ENCODE results near the gene LENG8. TPM values are rescaled to one million over a fixed set of nuclear protein-coding genes. Genes with fewer than 3 reads are reported as not detected.

LENG8 gene
- total and polyA plus RNA-seq, 2 experiments from 2014 or later: 42.1 to 74.3 TPM

DNA sequence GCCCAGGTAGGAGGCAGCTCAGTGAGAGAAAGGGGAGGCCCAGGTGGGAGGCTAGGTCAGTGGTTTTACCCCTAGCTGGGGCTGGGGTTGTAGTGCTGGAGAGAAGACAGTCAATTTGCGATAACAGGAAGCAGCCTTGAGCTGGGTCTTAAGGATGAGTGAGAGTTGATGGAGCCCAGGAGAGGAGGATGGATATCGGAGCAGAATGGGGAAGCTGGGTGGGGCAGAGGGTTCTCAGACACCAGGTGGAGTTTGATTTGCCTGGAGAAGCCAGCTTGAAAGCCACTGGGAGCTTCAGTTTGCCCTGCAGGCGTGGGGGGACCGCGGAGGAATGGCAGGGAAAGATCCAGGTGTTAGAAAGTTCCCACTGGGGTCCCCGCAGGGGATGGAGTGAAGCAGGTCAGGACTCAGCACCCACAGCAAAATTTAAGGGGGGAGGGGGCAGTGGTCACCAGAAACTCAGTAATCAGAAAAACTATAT lies 24.9 kb downstream of the LENG8 start (continued):
- TF ChIP-seq NANOG (IDR thresholded peaks at IDR 0.05; ENCODE audit: borderline replicate concordance) (no peak), EZH2phosphoT487 (IDR thresholded peaks at IDR 0.05; ENCODE audit: unreplicated experiment) (no peak), CTCF (conservative IDR thresholded peaks at IDR 0.05; ENCODE audit: low read depth in 2 of 2) (no peak), EZH2 (IDR thresholded peaks at IDR 0.05; ENCODE audit: low read depth, unreplicated experiment) (no peak)

DNA sequence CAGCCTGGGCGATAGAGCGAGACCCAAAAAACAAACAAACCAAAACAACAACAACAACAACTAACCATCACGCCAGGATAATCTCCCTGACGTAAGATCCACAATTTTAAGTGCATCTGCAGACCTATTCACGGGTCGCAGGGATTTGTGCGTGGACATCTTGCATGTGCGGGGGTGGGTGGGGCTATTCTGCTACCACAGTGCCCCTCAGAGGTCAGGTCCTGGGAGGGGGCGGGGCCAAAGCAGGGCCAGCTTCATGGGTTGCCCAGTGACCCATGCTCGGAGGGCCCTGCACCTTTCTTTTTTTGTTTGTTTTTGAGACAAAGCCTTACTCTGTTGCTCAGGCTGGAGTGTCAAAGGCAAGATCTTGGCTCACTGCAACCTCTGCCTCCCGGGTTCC lies 26.7 kb downstream of the LENG8 start:
- no peaks in the 10 kb centered on the region for H3K9me2 ChIP-seq (ENCODE audit: insufficient read depth)
- ATAC-seq (no peak), DNase-seq (ENCODE audit: low spot score) (no peak)
- peaks cover 2% of the 10 kb centered on the region; the same call in 2 of the 3 replicates for H3K9me3 Mint-ChIP-seq
- no peaks in the 10 kb centered on the region for H3K79me2 ChIP-seq (replicated peaks; ENCODE audit: insufficient read depth)
- no peaks in the 10 kb centered on the region for H4K20me1 ChIP-seq (replicated peaks; ENCODE audit: insufficient read depth)
- H3K4me1 Mint-ChIP-seq: peaks cover 15% of the 10 kb centered on the region
- no peak overlapping the region for H3K4me2 ChIP-seq
- H3K27me3 ChIP-seq (ENCODE audit: insufficient read depth): peaks cover 10% of the 10 kb centered on the region
- peaks cover 22% of the 10 kb centered on the region for H3K27me3 Mint-ChIP-seq (ENCODE audit: insufficient read depth, low read depth, poor library complexity)
- H3K4me3 ChIP-seq: no peak overlapping the region
- H3K27ac ChIP-seq (ENCODE audit: low read depth): no peak overlapping the region
- no peaks in the 10 kb centered on the region for H3K36me3 ChIP-seq (ENCODE audit: insufficient read depth)
- no peak overlapping the region for H3K27ac Mint-ChIP-seq
- no peaks in the 10 kb centered on the region for H3F3A ChIP-seq (replicated peaks; ENCODE audit: low read depth)
- peaks cover 9% of the 10 kb centered on the region; the same call in 1 of the 2 replicates for H3K4me1 ChIP-seq (ENCODE audit: insufficient read depth)
- H2AFZ ChIP-seq: no peak overlapping the region
- no peak for TF ChIP-seq EZH2phosphoT487 (IDR thresholded peaks at IDR 0.05; ENCODE audit: unreplicated experiment)
- no peak for TF ChIP-seq ZNF331 (CRISPR knock-in tag; IDR thresholded peaks at IDR 0.05; ENCODE audit: low read depth)
- no peak overlapping the region for H3K4me3 Mint-ChIP-seq
- H3K36me3 Mint-ChIP-seq (ENCODE audit: low read depth): no peaks in the 10 kb centered on the region; the same call in 2 of the 3 replicates

DNA sequence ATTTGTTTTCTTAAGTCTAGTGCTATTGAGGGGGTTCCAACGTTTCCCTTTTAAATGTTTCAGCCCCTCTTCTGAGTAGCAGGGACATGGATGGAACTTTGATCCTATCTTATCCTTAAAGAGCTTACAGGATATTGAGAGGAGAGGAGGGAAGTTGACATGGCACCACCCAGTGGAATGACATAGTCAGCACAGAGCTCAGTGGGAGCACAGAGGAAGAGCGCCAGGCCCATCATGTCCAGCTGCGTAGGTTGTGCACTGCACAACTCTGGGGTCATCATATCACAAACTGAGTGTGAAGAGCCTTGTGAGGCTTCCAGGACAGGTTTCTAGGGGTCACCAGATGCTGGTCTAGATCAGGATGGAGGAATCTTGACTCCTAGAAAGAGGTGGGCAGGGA lies 28.7 kb downstream of the LENG8 start:
- H3K4me1 ChIP-seq (ENCODE audit: insufficient read depth): peaks cover 9% of the 10 kb centered on the region; the same call in 1 of the 2 replicates
- H3K4me1 Mint-ChIP-seq: peaks cover 15% of the 10 kb centered on the region; the same call in 2 of the 3 replicates
- no peaks in the 10 kb centered on the region for H4K20me1 ChIP-seq (replicated peaks; ENCODE audit: insufficient read depth)
- no peaks in the 10 kb centered on the region for H3K36me3 Mint-ChIP-seq (ENCODE audit: low read depth)
- no peak overlapping the region for H3K4me3 Mint-ChIP-seq
- H3K27ac ChIP-seq (ENCODE audit: low read depth): no peak overlapping the region
- no peaks in the 10 kb centered on the region for H3K36me3 ChIP-seq (ENCODE audit: insufficient read depth)
- H3K9me3 Mint-ChIP-seq: peaks cover 7% of the 10 kb centered on the region
- H3K9me2 ChIP-seq (ENCODE audit: insufficient read depth): no peaks in the 10 kb centered on the region
- peaks cover 19% of the 10 kb centered on the region for H3K27me3 Mint-ChIP-seq (ENCODE audit: insufficient read depth, low read depth, poor library complexity)
- H3K27me3 ChIP-seq (ENCODE audit: insufficient read depth): no peaks in the 10 kb centered on the region
- DNase-seq (ENCODE audit: low spot score): no peak
- peak; percentile 27 for ATAC-seq
- no peak overlapping the region for H3K4me2 ChIP-seq
- no peaks in the 10 kb centered on the region for H3K79me2 ChIP-seq (replicated peaks; ENCODE audit: insufficient read depth)
- no peak overlapping the region for H3K4me3 ChIP-seq
- H3F3A ChIP-seq (replicated peaks; ENCODE audit: low read depth): no peaks in the 10 kb centered on the region
- TF ChIP-seq ETS1 (IDR thresholded peaks at IDR 0.05) (no peak), POLR2AphosphoS5 (IDR thresholded peaks at IDR 0.05; ENCODE audit: low read depth) (no peak), CTCF (conservative IDR thresholded peaks at IDR 0.05; ENCODE audit: low read depth in 2 of 2) (peak; percentile 21 to 39)
- no peak overlapping the region for H3K27ac Mint-ChIP-seq
- no peak overlapping the region for H2AFZ ChIP-seq

Measured in GM23338 (cell line).